GM12878 (cell line): ENCODE data around the gene ZNF431.

Experiments used
- EP300 ChIP-seq, 2 experiments: fragments of 150-350 bp in 1 of 2; IDR thresholded peaks; 2 replicates each; pipeline ENCODE4 v1.6.1; 2011 to 2012; ENCODE audit warnings: low read depth in 2 of 2, low read length in 2 of 2, borderline replicate concordance in 1 of 2, improper control_type of control experiment in 1 of 2, inconsistent platforms in 1 of 2; ENCODE audit not compliant: control insufficient read depth in 1 of 2
- EZH2 ChIP-seq: IDR thresholded peaks from 2 replicates; pipeline ENCODE4 v1.6.1; 2012; ENCODE audit warnings: low read depth, mild to moderate bottlenecking, control low read depth, inconsistent platforms, low read length, borderline replicate concordance; ENCODE audit not compliant: control insufficient read depth
- FOXM1 ChIP-seq: IDR thresholded peaks from 2 replicates; pipeline ENCODE4 v1.6.1; 2012; ENCODE audit warnings: low read depth, mild to moderate bottlenecking, inconsistent platforms, low read length, moderate library complexity
- MAX ChIP-seq: IDR thresholded peaks from 2 replicates; pipeline ENCODE4 v1.6.1; 2012; ENCODE audit warnings: low read depth, low read length, improper control_type of control experiment
- POLR2AphosphoS5 ChIP-seq: IDR thresholded peaks from 2 replicates; pipeline ENCODE4 v1.6.1; 2011; ENCODE audit warnings: mild to moderate bottlenecking, low read length, inconsistent platforms
- SMC3 ChIP-seq: IDR thresholded peaks from 2 replicates; pipeline ENCODE4 v1.6.1; 2011; ENCODE audit warnings: low read length, improper control_type of control experiment, borderline replicate concordance
- SUPT20H ChIP-seq: IDR thresholded peaks from 2 replicates; pipeline ENCODE4 v1.6.1; 2011; ENCODE audit warnings: low read depth, mild to moderate bottlenecking, low read length, moderate library complexity, borderline replicate concordance; ENCODE audit not compliant: control insufficient read depth
- TBL1XR1 ChIP-seq: IDR thresholded peaks from 2 replicates; pipeline ENCODE4 v1.6.1; 2012; ENCODE audit warnings: low read depth, low read length, improper control_type of control experiment
- ZZZ3 ChIP-seq: IDR thresholded peaks from 2 replicates; pipeline ENCODE4 v1.6.1; 2011; ENCODE audit warnings: low read depth; ENCODE audit not compliant: control insufficient read depth, insufficient read length
- TF ChIP-seq, protein P1 (sequence below), 3 experiments: IDR thresholded peaks in 2 of 3; conservative IDR thresholded peaks in 1 of 3; 2 replicates each; pipeline ENCODE4 v1.5.1; 2011; ENCODE audit warnings: low read depth in 3 of 3, low read length in 3 of 3, mild to moderate bottlenecking in 3 of 3, control low read depth in 2 of 3, moderate library complexity in 2 of 3, inconsistent platforms in 1 of 3, mixed read lengths in 1 of 3; ENCODE audit not compliant: control insufficient read depth in 2 of 3, insufficient read depth in 1 of 3; ENCODE audit errors: extremely low read depth in 1 of 3
- TF ChIP-seq, protein P2 (sequence below): IDR thresholded peaks from 2 replicates; pipeline ENCODE4 v1.6.1; 2011; ENCODE audit warnings: low read depth, mild to moderate bottlenecking, low read length, moderate library complexity, borderline replicate concordance; ENCODE audit errors: extremely low read depth
- TF ChIP-seq, protein P3 (sequence below): IDR thresholded peaks from 2 replicates; pipeline ENCODE4 v1.6.1; 2012; ENCODE audit warnings: low read depth, low read length, improper control_type of control experiment

GRCh38 chr19:21094347-21095025 lies 47.4 kb upstream of the ZNF431 start:
- TF ChIP-seq EP300 (IDR thresholded peaks at IDR 0.05; ENCODE audit: borderline replicate concordance in 1 of 2, control insufficient read depth in 1 of 2, low read depth in 2 of 2, low read length in 2 of 2) (no peak), SUPT20H (no peak), MAX (no peak), EZH2 (no peak), POLR2AphosphoS5 (no peak), FOXM1 (no peak), TBL1XR1 (no peak), SMC3 (no peak), ZZZ3 (no peak)
- TF ChIP-seq, protein P1, sequence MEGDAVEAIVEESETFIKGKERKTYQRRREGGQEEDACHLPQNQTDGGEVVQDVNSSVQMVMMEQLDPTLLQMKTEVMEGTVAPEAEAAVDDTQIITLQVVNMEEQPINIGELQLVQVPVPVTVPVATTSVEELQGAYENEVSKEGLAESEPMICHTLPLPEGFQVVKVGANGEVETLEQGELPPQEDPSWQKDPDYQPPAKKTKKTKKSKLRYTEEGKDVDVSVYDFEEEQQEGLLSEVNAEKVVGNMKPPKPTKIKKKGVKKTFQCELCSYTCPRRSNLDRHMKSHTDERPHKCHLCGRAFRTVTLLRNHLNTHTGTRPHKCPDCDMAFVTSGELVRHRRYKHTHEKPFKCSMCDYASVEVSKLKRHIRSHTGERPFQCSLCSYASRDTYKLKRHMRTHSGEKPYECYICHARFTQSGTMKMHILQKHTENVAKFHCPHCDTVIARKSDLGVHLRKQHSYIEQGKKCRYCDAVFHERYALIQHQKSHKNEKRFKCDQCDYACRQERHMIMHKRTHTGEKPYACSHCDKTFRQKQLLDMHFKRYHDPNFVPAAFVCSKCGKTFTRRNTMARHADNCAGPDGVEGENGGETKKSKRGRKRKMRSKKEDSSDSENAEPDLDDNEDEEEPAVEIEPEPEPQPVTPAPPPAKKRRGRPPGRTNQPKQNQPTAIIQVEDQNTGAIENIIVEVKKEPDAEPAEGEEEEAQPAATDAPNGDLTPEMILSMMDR (IDR thresholded peaks at IDR 0.05 in 2 of 3, conservative IDR thresholded peaks at IDR 0.05 in 1 of 3; ENCODE audit: control insufficient read depth in 2 of 3, extremely low read depth in 1 of 3, insufficient read depth in 1 of 3, low read depth in 3 of 3, low read length in 3 of 3), result no peak
- TF ChIP-seq, protein P2, sequence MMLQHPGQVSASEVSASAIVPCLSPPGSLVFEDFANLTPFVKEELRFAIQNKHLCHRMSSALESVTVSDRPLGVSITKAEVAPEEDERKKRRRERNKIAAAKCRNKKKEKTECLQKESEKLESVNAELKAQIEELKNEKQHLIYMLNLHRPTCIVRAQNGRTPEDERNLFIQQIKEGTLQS, result no peak
- TF ChIP-seq, protein P3, sequence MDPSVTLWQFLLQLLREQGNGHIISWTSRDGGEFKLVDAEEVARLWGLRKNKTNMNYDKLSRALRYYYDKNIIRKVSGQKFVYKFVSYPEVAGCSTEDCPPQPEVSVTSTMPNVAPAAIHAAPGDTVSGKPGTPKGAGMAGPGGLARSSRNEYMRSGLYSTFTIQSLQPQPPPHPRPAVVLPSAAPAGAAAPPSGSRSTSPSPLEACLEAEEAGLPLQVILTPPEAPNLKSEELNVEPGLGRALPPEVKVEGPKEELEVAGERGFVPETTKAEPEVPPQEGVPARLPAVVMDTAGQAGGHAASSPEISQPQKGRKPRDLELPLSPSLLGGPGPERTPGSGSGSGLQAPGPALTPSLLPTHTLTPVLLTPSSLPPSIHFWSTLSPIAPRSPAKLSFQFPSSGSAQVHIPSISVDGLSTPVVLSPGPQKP, result no peak
